Uterus (tissue), 4 donors: Measurements from ENCODE around the gene TIMM23. TPM values are rescaled to one million over a fixed set of nuclear protein-coding genes. Genes with fewer than 3 reads are reported as not detected.

Source experiments
- DNase-seq, 2 donors: peaks; one replicate each; pipeline ENCODE4 v3.0.0-alpha.2; 2019 to 2020
- H3K27ac ChIP-seq, 2 donors: fragments of 200-600 bp; sonication (generic); 1 replicate in 1 of 2; 2 replicates in 1 of 2; pipeline ENCODE4 v1.5.1; 2016 to 2018
- H3K27me3 ChIP-seq, 2 donors: fragments of 200-600 bp; sonication (generic); one replicate each; pipeline ENCODE4 v1.5.1; 2018 to 2019; ENCODE audit warnings: control low read depth in 1 of 2
- H3K36me3 ChIP-seq, 2 donors: fragments of 200-600 bp; sonication (generic); one replicate each; pipeline ENCODE4 v1.5.1; 2019; ENCODE audit warnings: control low read depth in 1 of 2
- H3K4me1 ChIP-seq, 2 donors: fragments of 200-600 bp; sonication (generic); one replicate each; pipeline ENCODE4 v1.5.1; 2018 to 2019; ENCODE audit warnings: control low read depth in 1 of 2
- H3K4me3 ChIP-seq, 2 donors: fragments of 200-600 bp; sonication (generic); 1 replicate in 1 of 2; 2 replicates in 1 of 2; pipeline ENCODE4 v1.5.1; 2018 to 2019; ENCODE audit warnings: mild to moderate bottlenecking in 1 of 2
- H3K9me3 ChIP-seq, 2 donors: fragments of 200-600 bp; sonication (generic); one replicate each; pipeline ENCODE4 v1.5.1; 2019; ENCODE audit warnings: control low read depth in 1 of 2
- CTCF ChIP-seq, 4 experiments: fragments of 200-600 bp in 2 of 4; fragments of 450-650 bp in 2 of 4; sonication (generic) in 2 of 4; IDR thresholded peaks; one replicate each; pipeline ENCODE4 v1.5.1; 2016 to 2019; ENCODE audit warnings: antibody characterized with exemption in 4 of 4, mild to moderate bottlenecking in 2 of 4, moderate library complexity in 1 of 4
- POLR2A ChIP-seq, 2 donors: fragments of 450-650 bp; IDR thresholded peaks; one replicate each; pipeline ENCODE4 v1.6.1; 2016; ENCODE audit warnings: antibody characterized with exemption in 2 of 2, mild to moderate bottlenecking in 1 of 2, moderate library complexity in 1 of 2
- intact Hi-C: fragments of 100-400 bp; cut with DNase I; formaldehyde crosslinking; loops from one replicate; pipeline ENCODE4 v1.15.1; 2023; ENCODE audit warnings: low total_unique reads
- total RNA-seq, 4 donors: library from RNA; depleted of rRNA in 3 of 4; stranded (reverse); fragments of >200 nt in 3 of 4; gene quantifications; one replicate each; pipeline versions ENCODE4 v1.1.0 to v1.2.4, GENCODE V29; 2014 to 2023
- donor health status: DM: yes; HTN: yes; CAD: no.

Gene TIMM23
- total RNA-seq, 4 donors from 2014 or later: 33.1 to 61.0 (median 47.8) TPM

- no peaks in the 10 kb centered on the region for H3K36me3 ChIP-seq
- TF ChIP-seq CTCF (IDR thresholded peaks at IDR 0.05) (no peak), POLR2A (IDR thresholded peaks at IDR 0.05) (no peak)
- no peak for DNase-seq
- no peaks in the 10 kb centered on the region for H3K9me3 ChIP-seq
- H3K27ac ChIP-seq: peak overlapping the region; percentile 74 to 82
- H3K27me3 ChIP-seq: no peaks in the 10 kb centered on the region
- intact Hi-C loops: no loop called here
- H3K4me1 ChIP-seq: peaks cover 0 to 8% of the 10 kb centered on the region in 2 donors
- peak overlapping the region; percentile 81 to 88 for H3K4me3 ChIP-seq
These were observed 57.3 kb downstream of the TIMM23 start for GRCh38 chr10:46029461-46030030.

GRCh38 chr10:46030091-46030937, 58.0 kb downstream of the TIMM23 start, which contains the start of gene NCOA4:
TSS of gene NCOA4 (minus strand) at chr10:46030623. CDS start at chr10:46016680, 13,943 bp downstream.
- peak; percentile 79 to 86 (median 82) for TF ChIP-seq CTCF (IDR thresholded peaks at IDR 0.05)
- TF ChIP-seq POLR2A (IDR thresholded peaks at IDR 0.05): peak; percentile 35 to 56
- H3K4me1 ChIP-seq: peaks cover 0 to 8% of the 10 kb centered on the region in 2 donors
- intact Hi-C loops: no loop called here

GRCh38 chr10:46031648-46032532, 59.6 kb downstream of the TIMM23 start:
- intact Hi-C loops: no loop called here
- H3K27ac ChIP-seq: no peak overlapping the region
- TF ChIP-seq POLR2A (IDR thresholded peaks at IDR 0.05) (no peak), CTCF (IDR thresholded peaks at IDR 0.05) (no peak)
- H3K4me1 ChIP-seq: peaks cover 0 to 8% of the 10 kb centered on the region in 2 donors
- H3K36me3 ChIP-seq: no peaks in the 10 kb centered on the region
- DNase-seq: no peak
- H3K4me3 ChIP-seq: no peak overlapping the region
- H3K9me3 ChIP-seq: no peaks in the 10 kb centered on the region
- no peaks in the 10 kb centered on the region for H3K27me3 ChIP-seq

More at GRCh38 chr10:46030091-46030937, 58.0 kb downstream of the TIMM23 start, which contains the start of gene NCOA4:
- Histone ChIP-seq H3K27ac (peak within 1 kb of the TSS; percentile 74 to 82), H3K9me3 (no peaks in the 10 kb centered on the region), H3K27me3 (no peaks in the 10 kb centered on the region), H3K4me3 (peak within 1 kb of the TSS; percentile 81 to 88), H3K36me3 (no peaks in the 10 kb centered on the region)
- DNase-seq: peak; percentile 96 to 97

- DNase-seq: peak in 1 of 2 donors; percentile 20
- Histone ChIP-seq H3K27me3 (no peaks in the 10 kb centered on the region), H3K36me3 (no peaks in the 10 kb centered on the region), H3K4me1 (peaks cover 0 to 8% of the 10 kb centered on the region in 2 donors), H3K9me3 (no peaks in the 10 kb centered on the region), H3K4me3 (no peak overlapping the region), H3K27ac (no peak overlapping the region)
- no peak for TF ChIP-seq POLR2A (IDR thresholded peaks at IDR 0.05)
- TF ChIP-seq CTCF (IDR thresholded peaks at IDR 0.05): no peak
- intact Hi-C loops: no loop called here
These were observed 61.3 kb downstream of the TIMM23 start for GRCh38 chr10:46033602-46034011.
